ENCODE data around the gene INSR. TPM values are rescaled to one million over a fixed set of nuclear protein-coding genes. Genes with fewer than 3 reads are reported as not detected.

The INSR gene
- total and polyA plus RNA-seq, 10 of the 15 experiments (the other 5 are each of a cell fraction or from before 2014, with no cell fraction given) = 4.2 to 34.9 (median 13.6) TPM

DNA sequence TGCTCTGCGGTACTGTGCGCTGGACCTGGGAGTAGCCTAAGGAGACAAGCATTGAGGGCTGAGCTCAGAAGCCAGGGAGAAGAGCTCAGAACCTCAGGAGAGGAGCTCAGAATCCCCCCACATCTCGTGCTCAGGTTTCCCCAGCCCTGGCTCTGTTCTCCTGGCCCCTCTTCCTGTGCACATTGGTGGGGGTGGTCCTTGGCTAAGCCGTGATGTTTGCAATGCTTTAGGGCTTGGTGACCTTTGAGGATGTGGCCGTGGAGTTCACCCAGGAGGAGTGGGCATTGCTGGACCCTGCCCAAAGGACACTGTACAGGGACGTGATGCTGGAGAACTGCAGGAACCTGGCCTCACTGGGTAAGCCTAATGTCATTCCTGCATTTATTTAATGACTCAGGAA, 218.1 kb downstream of the INSR start:
- Histone ChIP-seq H4K20me1 (ENCODE audit: control insufficient read depth, insufficient read depth) (no peaks in the 10 kb centered on the region), H3K4me2 (ENCODE audit: control insufficient read depth, insufficient read depth) (no peak overlapping the region), H3K79me2 (ENCODE audit: control insufficient read depth, insufficient read depth, low read length) (no peaks in the 10 kb centered on the region), H3K9ac (ENCODE audit: control insufficient read depth, insufficient read depth, low read length) (no peak overlapping the region), H3K4me3 (no peak overlapping the region), H3K4me1 (ENCODE audit: control insufficient read depth, insufficient read depth, low read length) (no peaks in the 10 kb centered on the region), H3K36me3 (ENCODE audit: control insufficient read depth in 2 of 2, insufficient read depth in 2 of 2, low read length in 1 of 2) (peaks cover 33 to 49% of the 10 kb centered on the region in 2 experiments), H3K27ac (ENCODE audit: control insufficient read depth, insufficient read depth) (no peak overlapping the region), H2AFZ (ENCODE audit: control insufficient read depth, low read depth, low read length) (no peak overlapping the region), H3K27me3 (replicated peaks in 1 of 2; ENCODE audit: control insufficient read depth in 2 of 2, insufficient read depth in 2 of 2, low read length in 1 of 2) (no peaks in the 10 kb centered on the region), H3K9me3 (replicated peaks; ENCODE audit: control insufficient read depth, insufficient read depth, low read length) (peaks cover 49% of the 10 kb centered on the region)
- ChIA-PET POLR2A (no interaction called here), RAD21 (ENCODE audit: unreplicated experiment) (no interaction called here), CTCF (no interaction called here), SMC1A (ENCODE audit: uncharacterized antibody, unreplicated experiment) (no interaction called here)
- BruUV-seq (replicated peaks) = no TSS peak
- DNase-seq (ENCODE audit: low read depth, low spot score) = no peak
- no peak for TF ChIP-seq SMC3 (IDR thresholded peaks at IDR 0.05; ENCODE audit: borderline replicate concordance, low read length)
- TF ChIP-seq CUX1 (IDR thresholded peaks at IDR 0.05; ENCODE audit: insufficient replicate concordance, low read depth, low read length) = no peak
- in situ Hi-C loops (cut with MboI) (loop anchor here (5.0 kb wide), 1 partner anchor 64 kb away; no protein-coding TSS in a partner anchor), intact Hi-C loops (cut with micrococcal nuclease; ENCODE audit: unreplicated experiment) (no loop called here)
- WGBS (ENCODE audit: insufficient coverage, insufficient replicate concordance, low lambda C conversion rate, missing lambda C conversion rate) = 100% methylated on average over 6 of the region's 6 CpGs
- no peak for ATAC-seq
- FAIRE-seq = no peak

All from GM12878 (cell line).